Bronchial epithelial cell (primary cell): ENCODE measurements around the gene CRHR2. TPM values are rescaled to one million over a fixed set of nuclear protein-coding genes. Genes with fewer than 3 reads are reported as not detected.

Source experiments
- DNase-seq: peaks from one replicate; pipeline ENCODE4 v3.0.0-alpha.2; 2010; ENCODE audit warnings: low read depth
- FAIRE-seq: peaks from 2 replicates; lab custom pipeline; 2011; peaks lifted over from hg19 to GRCh38; lab: Jason Lieb, UNC
- H3K27me3 ChIP-seq: 2 replicates; pipeline ENCODE4 v1.5.1; 2011; ENCODE audit warnings: low read length; ENCODE audit not compliant: control insufficient read depth, insufficient read depth
- H3K36me3 ChIP-seq: 2 replicates; pipeline ENCODE4 v1.5.1; 2011; ENCODE audit warnings: low read length; ENCODE audit not compliant: control insufficient read depth, insufficient read depth
- H3K4me3 ChIP-seq: 2 replicates; pipeline ENCODE4 v1.5.1; 2011; ENCODE audit warnings: mild to moderate bottlenecking, low read depth, low read length, control low read depth
- CTCF ChIP-seq: IDR thresholded peaks from 2 replicates; pipeline ENCODE4 v1.5.1; 2011; ENCODE audit warnings: mild to moderate bottlenecking, moderate library complexity, low read length, control low read depth, inconsistent platforms; ENCODE audit not compliant: insufficient read depth, severe bottlenecking
- total RNA-seq: library from RNA; depleted of rRNA; stranded (reverse); fragments of >200 nt; gene quantifications from 2 replicates; pipeline ENCODE4 v1.2.1, GENCODE V29; 2014

CRHR2 gene
- total RNA-seq = not detected in 2 replicates

DNA sequence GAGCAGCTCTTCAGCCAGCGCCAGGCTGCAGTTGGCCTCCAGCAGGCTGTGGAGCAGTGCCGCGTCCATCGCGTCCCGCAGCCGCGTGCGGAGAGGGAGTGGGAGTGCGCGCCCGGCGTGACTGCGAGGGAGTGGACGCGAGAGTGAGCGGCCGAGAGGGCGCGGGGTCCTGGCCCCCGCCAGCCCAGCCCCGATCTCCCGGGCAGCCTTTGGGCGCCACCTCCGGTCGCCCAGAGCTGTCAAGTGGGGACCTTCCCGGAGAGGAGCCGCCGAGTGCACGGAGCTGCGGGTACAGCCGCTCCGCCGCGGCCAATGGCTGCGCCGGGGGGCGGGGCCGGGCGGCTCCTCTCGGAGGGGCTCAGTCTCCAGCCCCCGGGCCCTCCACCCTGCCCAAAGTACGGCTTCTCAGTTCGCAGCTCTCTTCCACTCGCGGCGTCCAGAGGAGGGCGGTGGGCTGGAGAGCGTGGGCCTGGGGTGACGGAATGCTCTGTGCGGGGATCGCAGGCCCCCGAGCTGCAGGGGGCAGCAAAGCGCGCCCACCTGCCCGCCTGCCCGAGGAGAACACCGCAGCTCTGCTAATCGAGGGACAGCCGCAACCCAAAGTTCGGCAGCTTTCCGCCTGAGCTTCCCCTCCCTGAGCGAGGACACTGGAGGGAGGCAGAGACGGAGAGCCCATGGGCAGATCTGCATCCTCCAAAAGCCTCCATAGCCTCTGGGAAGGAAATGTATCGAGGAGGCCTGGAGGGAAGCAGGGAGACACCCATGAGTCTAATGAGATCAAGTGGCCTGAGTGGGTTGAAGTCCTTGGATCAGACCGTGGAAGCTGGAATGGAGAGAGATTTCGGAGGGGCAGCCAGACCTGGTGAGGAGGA, at the start of gene CRHR2:
TSS of gene CRHR2 (minus strand) at position 245 of the 872 bp plus-strand sequence. CDS start at position 69, 176 bp downstream.
- DNase-seq (no peak), FAIRE-seq (no peak)
- H3K36me3 ChIP-seq = no peaks in the 10 kb centered on the region
- no peak for TF ChIP-seq CTCF
- peaks cover 46% of the 10 kb centered on the region for H3K27me3 ChIP-seq
- H3K4me3 ChIP-seq = no peak within 1 kb of the TSS

- FAIRE-seq (no peak), DNase-seq (no peak)
- Histone ChIP-seq H3K27me3 (peaks cover 2% of the 10 kb centered on the region), H3K4me3 (no peak overlapping the region), H3K36me3 (no peaks in the 10 kb centered on the region)
- no peak for TF ChIP-seq CTCF
Observed at GRCh38 chr7:30731581-30731980, 49.3 kb upstream of the CRHR2 start.

DNA sequence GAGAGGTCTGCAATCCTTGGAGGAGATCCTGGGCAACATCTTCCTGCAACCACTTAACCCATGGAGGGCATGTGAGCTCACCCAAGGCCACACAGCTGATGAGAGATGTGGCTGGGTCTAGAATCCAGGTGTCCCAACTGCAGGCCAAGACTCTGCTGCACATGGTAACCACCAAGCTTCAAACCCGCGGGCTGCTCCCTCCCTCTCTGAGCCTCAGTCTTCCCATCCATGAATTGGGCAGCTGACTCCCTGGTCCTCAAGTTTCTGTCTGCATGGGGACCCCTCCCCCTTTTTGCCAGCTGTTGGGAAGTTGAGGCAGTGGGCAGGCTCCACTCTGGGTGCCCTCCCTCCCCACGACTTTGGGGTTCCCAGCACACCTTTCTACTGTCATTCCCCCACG, 48.7 kb upstream of the CRHR2 start:
- DNase-seq (no peak), FAIRE-seq (no peak)
- H3K27me3 ChIP-seq = peaks cover 2% of the 10 kb centered on the region
- H3K4me3 ChIP-seq = no peak overlapping the region
- no peak for TF ChIP-seq CTCF
- no peaks in the 10 kb centered on the region for H3K36me3 ChIP-seq

GRCh38 chr7:30730097-30730496, 47.8 kb upstream of the CRHR2 start:
- Histone ChIP-seq H3K4me3 (no peak overlapping the region), H3K27me3 (peaks cover 2% of the 10 kb centered on the region), H3K36me3 (no peaks in the 10 kb centered on the region)
- TF ChIP-seq CTCF = no peak
- no peak for FAIRE-seq
- DNase-seq = no peak

DNA sequence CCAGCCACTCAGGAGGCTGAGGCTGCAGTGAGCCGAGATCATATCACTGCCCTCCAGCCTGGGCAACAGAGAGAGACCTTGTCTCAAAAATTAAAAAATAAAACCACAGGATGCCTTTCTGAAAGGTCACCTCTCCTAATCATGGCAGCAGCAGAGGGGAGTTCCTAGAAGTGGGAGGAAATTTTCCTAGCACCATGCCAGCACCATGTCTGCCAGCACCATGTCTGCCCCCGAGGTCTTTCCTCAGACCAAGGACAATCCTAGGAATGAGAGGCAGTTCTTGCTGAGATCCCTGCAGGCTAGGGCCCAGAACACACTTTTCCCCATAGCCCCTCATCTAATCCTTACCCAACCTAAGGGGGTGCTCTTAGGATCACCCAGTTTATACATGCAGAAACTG, 47.4 kb upstream of the CRHR2 start:
- Histone ChIP-seq H3K36me3 (no peaks in the 10 kb centered on the region), H3K27me3 (peaks cover 2% of the 10 kb centered on the region), H3K4me3 (no peak overlapping the region)
- DNase-seq = no peak
- TF ChIP-seq CTCF = no peak
- peak; percentile 72 for FAIRE-seq
